ENCODE data around the gene RABAC1.
"Not testable (repeated sequence)": the region's sequence is repeated elsewhere in the genome, so short reads cannot be mapped to it uniquely, and the experiment has no call there.

The RABAC1 gene

DNA sequence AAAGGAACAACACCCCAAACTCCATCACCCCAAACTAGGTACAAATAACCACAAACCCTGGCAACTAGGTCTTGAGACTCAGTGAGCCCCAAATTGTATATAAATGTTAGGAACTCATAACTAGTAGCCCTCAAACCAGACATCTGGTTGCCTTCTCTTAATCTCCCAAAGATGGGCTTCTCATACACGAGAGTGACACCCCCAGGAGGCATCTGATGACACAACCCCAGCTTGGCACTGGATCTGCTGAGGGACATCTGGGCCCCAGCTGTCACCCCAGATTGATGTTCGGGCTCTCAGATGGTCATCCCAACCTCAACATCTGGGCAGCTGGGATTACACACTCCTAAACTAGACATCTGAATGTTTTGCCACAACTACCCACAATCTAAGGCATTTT lies 14.8 kb downstream of the RABAC1 start:
- DNase-seq = no peak

DNA sequence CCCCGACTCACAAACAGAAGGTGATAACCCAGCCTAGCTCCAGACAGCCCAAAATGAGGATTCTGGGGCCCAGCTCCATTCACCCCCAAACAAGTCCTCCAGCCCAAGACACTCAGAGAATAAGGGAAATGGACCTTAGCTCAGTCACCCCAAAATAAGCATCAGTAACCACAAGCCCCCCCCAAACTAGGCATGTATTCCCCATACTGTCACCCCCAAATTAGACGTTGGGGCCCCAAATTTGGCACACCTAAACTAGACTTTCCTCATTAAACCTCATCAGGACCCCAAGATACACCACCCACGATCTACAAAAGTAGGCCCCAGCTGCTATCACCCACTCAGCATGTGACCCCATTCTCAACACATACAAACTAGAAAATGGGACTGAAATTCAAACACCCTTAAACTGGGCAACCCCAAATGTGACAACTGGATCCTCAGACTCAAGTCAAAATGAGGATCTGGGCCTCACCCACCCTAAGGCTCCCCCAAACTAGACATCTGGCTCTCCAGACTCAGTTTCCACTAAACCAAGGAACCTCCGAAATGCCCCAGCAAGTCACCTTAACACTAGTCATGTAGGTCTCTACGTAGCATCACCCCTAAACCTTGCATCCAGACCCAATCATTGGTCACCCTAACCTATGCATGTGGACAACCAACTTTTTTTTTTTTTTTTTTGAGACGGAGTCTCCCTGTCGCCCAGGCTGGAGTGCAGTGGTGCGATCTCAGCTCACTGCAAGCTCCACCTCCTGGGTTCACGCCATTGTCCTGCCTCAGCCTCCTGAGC lies 17.5 kb downstream of the RABAC1 start:
- DNase-seq = no peak

DNA sequence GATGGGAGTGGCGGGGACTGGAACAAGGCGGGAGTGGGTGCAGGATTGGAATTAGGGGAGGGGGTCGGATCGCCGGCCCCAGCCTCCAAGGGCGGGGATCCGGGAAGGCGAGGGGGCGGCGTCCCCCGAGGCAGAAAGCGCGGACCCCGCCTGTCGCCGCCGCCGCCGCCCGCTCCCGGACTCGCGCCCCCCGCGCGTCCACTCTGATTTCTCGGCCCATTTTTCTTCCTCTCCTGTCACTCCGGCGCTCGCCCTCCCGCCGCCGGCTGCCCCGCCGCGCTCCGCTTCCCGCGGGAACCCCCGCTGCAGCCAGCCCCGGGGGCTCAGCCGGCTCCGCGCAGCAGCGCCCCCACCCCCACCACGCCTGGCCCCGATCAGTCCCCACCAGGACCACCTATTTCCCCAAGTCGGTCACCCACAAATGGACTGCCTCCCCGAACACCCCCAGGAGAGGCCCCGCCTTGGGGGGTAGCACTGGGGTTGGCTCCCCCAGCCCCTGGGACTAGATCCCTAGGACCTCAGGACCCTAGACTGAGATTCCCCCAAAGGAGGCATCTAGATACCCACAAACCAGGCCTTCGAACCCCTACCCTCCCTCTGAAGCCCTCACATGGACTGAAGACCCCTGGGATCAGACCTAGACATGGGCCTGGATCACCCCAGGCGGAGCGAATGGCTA lies 18.3 kb downstream of the RABAC1 start:
- DNase-seq = no peak

DNA sequence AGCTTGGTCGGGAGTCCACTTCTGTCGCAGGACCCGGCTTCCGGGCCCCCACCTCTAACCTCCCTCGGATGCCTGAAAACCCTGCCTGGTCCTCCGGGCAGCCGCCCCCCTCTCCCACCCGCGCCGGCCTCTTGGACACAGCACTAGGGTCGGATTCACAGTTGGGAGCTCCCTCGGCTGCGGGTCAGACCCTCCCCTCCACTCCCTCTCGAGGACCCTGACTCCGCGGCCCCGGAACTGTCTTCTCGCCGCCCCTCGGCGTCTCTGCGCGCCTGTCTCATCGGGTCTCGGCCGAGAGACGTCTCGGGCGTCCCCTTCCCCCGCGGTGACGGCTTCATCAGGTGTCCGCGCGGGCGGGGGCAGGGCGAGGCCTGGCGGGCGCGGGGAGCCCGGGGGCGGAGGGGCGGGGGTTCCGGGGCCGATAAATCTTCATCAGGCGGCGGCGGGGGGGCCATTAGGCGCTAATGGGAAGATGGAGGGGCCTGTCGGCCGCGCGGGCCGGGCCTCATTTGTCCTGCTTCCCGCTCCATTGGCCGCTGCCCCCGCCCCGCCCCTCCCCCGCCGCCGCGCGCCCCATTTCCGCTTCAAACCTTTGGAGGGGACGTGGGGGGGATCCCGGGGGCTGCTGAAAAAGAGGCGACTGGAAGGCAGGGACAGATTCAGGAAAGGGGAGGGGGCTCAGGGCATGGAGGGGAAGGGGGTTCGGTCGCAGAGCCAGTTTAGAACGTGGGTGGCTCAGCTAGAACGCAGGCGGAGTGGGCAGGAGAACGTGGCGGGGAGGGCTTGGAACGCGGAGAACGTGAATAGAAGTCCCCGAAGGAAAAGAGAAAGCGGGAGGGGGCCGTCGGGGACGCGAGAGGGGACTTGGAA lies 19.0 kb downstream of the RABAC1 start:
- DNase-seq = peak; percentile 50 to 58

DNA sequence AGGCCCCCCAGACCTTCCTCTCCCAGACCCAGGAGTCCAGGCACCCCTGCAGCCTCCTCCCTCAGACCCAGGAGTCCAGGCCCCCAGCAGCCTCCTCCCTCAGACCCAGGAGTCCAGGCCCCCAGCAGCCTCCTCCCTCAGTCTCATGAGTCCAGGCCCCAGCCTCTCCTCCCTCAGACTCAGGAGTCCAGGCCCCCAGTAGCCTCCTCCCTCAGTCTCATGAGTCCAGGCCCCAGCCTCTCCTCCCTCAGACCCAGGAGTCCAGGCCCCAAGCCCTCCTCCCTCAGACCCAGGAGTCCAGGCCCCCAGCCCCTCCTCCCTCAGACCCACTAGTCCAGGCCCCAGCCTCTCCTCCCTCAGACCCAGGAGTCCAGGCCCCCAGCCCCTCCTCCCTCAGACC lies 19.9 kb downstream of the RABAC1 start:
- not testable (repeated sequence) for DNase-seq

DNA sequence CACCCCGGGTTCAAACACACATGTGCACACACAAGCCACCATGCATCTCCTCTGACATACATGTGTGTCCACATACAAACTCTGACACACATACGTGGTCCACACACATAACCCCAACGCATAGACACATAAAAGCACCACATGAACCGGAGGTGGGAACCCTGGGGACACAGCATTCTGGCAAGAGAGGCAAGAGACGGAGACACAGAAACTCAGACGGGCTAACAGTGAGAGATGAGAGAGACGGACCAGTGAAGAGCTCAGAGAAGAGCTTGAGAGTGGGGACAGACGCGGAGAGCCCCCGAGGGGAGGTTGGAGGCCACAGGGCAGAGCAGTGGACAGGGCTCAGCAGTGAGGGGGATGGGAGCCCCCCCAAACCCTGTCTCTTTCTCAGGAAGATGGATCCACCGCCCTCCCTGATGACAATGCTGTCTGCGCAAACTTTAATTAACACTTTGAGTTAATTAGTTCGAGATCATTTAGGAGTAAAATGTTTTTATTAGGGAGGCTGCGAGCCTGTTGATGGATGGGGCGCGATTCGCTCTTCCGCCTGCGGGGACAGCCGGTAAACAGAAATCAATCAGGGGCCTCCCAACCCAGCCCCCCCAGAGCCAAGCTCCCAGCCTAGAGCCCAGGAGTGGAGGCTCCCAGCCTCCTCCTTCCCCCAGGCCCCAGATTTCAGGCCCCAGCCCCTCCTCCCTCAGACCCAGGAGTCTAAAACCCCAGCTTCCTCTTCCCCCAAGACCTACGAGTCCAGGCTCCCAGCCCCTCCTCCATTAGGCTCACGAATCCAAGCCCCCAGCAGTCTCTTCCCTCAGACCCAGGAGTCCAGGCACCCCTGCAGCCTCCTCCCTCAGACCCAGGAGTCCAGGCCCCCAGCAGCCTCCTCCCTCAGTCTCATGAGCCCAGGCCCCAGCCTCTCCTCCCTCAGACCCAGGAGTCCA lies 21.3 kb downstream of the RABAC1 start:
- DNase-seq = no peak

DNA sequence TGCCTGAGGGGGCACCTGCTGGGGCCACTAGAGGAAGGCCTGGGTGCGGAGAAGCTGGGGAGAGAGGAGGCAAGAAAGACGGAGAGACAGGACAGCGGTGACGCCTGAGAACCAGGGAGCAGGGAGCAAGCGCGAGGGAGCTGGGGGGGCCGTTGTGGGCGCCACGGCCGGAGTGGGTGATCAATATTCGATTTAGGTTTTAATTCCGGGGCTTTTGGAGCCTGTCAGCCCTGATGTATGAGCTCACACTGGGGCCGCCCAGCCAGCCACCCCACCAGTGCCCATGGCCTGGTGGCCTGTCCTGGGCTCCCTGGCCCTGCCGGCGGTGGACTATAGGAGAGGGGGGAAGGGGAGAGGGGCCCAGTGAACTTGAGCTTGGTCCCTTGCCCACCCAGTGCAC lies 22.2 kb downstream of the RABAC1 start:
- DNase-seq = no peak

DNA sequence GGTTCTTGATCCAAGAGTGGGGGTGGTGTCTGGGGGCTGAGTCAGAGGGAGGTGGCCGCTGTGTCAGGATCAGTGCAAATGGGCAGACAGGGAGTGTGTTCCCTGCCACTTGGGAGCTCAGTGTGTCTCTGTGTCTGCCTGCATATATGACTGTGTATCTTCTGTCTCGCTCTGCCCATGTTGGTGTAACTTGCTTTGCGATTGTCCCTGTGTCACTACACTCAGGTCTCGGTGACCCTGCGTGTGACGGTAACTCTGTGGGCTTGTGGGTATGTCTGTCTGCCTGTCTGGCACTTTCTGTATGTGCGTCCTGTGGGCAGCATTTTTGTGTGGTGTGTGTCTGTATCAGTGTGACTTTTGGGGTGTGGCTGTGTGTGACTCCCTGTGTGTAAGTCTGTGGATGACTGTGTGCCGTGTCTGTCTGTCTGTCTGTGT lies 22.7 kb downstream of the RABAC1 start:
- peak in 1 of 2 experiments; percentile 62 for DNase-seq

DNA sequence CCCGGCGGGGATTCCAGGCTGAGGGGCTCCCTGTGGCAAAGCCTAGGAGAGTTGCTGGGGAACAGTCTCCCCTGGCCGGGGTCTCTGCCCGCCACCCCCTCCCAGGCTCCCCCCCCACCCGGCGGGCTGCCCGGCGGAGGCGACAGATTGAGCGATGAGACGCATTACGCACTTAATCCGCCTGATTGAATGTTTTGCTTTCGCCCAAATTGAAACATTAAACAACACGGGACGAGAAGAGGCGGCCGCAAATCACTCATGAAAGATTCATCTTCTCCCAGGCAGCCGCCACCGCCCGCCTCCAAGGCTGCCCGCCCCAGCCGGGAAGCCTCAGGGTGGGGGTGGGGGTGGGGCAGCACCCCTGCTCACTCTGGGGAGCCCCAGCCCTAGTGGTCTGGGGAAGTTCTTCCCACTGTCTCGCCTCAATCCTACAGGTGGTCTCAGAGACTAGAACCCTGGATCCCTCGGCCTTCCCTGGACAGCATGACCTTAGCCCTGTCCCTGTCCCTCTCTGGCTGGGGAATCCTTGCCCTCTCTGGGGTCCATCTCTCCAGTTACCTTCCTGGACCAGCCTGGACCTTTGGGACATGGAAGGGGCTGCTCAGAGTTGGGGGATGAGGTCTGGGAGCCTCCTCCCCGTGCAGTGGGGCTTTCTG lies 23.2 kb downstream of the RABAC1 start:
- peak in 1 of 2 experiments; percentile 52 for DNase-seq

DNA sequence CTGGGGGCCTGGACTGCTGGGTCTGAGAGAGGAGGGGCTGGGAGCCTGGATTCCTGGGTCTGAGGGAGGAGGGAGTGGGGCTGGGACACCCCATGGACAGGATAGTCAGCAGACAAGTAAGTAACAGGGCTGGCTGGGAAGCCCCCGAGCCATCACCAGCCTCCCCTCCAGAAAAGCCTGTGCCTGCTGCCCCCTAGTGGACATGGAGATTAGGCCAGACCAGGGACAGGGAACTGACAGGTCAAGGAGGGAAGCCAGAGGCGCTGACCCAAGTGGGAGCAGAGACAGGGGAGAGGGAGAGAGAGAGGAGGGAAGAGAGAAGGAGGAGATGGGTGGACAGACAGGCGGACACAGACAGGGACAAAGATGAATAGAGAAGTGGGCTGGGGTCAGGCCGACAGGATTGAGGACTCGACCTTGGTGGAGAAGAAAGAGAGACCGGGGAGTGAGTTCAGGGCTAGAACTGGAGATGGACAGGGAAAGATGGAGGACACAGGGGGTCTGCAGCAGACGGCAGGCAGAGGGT lies 24.2 kb downstream of the RABAC1 start:
- peak; percentile 85 to 88 for DNase-seq

DNA sequence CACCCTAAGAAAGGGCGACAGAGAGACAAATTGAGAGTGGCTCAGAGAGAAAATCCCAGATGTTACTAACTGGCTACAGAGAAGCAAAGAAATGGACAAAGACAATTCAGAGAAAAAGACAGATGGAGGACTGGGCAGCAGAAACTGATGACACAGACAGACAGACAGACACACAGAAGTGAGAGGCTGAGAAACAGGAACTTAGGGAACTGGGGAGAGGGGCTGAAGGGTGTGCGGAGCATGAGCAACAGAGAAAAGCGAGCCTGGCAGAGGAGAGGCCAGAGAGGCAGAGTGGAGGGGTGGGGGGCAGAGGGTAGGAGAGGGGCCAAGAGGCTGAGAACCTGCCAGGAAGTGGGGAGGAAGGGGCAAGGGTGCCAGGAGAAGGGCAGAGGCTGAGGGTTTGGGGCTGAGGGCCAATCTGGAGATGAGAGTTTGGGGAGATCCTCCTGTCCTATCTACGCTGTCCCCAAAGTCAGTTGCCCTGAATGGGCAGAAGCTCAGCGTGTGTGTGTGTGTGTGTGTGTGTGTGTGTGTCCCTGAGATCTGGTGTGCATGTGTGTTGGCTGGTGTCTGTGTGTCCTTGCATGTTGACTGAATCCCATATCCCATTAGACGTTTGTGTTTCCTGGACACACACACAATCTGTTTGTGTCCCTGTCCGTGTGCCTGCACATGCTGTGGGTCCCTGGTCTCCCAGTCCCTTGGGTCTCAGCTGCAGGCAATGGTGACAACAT lies 25.3 kb downstream of the RABAC1 start:
- no peak for DNase-seq

DNA sequence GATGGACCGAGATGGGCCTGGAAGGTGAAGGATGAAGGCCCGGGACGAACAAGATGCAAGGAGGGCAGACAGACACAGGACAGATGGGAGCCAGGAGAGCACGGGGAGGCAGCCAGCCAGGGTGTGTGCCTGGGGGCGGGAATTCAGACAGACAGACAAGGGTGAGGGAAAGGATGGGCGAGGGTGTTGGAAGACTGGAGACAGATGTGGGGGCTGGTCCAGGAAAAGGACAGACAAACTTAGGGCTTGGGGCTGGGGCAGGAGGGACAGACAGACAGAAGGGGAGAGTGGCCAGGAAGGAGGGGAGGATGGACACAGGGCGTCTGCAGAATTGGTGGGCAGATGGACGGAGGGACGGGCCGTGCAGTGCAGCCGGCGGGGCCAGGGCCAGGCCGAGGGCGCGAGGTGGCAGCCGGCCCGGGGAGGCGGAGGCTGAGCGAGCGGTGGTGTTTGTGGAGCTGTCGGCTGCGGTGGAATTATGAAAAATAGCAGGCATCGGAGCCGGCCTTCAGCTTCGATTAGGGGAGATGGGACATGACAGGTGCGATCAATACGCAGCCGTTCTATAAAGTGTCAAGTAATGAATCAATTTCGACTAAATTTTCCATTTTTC lies 26.3 kb downstream of the RABAC1 start:
- no peak for DNase-seq

DNA sequence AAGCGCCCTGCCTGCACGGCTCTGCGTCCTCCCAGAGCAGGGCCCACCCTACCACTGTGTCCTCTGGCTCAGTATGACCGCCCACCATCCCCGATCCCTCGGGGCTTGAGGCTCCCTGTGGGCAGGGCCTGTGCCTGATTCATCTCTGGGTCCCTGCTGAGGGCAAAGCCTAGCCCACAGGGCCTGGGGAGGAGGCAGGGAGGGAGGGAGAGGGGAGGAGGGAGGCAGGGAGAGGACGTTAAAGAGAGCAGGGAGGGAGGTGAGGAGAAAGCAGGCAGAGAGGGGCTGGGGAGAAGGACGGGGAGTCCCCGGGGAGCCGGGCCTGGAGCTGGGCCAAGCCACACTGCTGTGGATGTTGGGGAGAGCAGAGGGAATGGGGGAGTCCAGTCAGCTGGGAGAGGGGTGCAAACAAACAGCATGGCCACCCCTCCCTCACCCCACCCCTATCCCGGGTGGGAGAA lies 26.8 kb downstream of the RABAC1 start:
- DNase-seq = no peak

DNA sequence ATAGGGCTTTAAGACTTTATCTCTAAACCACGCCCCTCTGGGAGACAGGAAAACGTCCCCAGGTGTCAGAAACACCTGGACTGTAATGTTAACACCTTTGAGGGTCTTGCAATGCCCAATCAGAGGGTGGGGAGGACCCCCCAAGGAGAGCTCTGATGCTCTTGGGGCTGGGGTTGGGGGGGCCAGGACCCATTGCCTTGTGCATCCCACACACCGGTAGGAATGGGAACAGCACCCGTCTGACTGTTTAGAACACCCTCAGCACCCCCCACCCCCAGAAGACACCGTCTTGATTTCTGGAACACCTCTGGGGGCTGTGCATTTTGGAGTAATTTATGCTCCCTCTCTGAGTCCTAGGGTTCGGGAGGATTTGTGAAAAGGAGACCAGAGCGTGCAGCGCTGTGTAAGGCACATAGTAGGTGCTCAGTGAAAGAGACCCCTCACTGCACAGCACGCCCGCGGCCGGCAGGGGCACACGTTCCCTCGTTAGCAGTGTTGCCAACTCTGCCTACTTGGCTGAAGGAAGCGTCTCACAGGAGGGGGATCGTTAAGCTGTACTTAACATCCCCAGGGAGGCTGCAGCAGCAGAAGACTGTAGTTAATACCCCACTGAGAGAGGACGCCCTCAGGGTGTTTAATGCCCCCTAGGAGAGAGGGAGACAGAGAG lies 28.1 kb downstream of the RABAC1 start:
- no peak for DNase-seq

DNA sequence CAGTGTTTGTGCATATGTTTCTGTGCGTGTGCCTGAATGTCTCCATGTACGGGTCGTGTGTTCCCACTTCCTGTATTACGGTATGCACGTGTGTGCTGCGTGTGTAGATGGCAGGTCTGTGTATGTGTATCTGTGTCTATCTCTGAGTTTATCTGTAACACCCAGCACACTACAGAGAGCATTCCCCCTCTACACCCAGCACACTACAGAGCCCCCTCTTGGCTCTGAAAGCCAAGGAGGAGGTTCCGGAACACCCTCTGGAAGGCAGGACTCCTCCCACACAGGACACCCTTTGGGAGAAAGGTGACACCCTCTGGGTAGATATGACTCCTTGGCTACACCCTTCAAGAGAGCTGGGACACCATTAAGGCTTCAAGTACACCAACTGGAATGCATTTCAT lies 28.8 kb downstream of the RABAC1 start:
- DNase-seq = no peak

DNA sequence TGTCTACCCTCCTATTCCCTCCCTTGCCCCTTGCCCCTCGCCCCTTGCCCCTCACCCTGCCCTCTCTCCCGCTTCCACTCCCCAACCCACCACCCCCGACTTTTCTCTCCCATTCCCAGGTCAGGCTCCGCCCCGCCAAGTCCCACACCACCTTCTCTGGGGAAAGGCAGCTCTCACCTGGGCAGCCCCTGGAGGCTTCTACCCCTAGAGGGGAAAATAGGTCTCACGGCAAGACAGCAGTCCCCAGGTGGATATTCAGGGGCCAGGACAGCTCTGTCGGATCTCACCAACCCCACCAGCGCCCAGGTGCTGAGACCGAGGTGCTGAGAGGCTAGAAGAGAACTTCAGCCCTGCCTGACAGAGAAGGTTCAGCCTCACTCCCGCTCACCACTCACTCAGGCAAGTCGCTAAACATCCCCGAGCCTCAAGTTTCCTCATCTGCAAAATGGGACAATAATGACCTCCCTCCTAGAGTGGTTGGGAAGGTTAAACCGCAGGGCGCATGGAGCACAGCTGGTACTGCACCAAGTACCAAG lies 29.5 kb downstream of the RABAC1 start:
- DNase-seq = no peak

DNA sequence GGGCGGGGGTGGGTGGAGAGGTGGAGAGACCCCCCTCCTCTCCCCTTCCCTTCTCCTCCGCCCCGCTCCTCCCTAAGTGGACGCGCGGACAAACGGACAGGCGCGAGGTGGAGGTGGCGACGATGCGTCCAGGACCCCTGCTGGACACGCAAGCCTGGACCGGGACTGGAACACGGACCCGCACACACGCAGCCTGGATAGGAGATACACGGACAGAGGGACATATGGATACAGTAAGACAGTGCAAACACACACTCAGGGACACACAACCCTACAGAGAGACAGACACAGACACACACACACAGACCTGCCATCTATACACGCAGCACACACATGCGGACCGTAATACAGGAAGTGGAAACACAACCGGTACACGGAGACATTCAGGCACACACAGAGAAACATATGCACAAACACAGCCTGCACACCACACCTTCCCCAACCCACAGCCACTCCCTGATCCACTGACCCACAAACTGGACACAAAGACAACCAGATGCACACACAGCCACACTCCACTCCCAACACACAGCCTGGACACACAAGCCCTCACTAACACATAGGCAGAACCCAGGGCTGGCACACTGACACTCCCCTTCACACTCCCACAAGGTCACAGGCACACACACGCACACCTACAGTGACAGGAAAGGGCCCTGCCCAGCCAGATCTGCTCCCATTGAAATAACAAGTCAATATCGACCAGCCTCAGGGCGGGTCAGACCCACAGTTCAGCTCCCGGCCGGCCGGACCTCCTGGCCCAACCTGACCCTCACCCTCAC lies 30.2 kb downstream of the RABAC1 start:
- peak in 1 of 2 experiments; percentile 50 for DNase-seq

DNA sequence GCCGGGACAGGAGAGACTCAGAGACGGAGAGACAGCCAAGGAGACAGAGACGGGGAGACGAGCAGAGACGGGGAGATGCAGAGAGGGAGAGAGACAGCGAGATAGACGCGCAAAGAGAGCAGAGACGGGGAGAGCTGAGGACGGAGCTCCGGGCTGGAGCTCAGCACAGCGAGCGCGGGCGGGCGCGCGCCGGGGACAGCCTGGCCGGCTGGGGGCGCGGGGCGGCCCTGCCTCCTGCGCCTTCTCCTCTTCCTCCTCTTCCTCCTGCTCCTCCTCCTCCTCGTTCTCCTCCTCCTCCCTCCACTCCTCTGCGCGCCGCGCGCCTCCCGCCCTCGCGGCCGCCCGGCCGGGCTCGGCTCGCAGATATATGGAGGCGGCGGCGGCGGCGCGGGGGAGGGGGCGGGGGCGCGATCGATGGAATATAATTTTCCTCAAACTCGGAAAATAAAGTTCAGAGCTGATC lies 30.9 kb downstream of the RABAC1 start, which contains the start of gene ERFL:
Gene ERFL, minus strand, starts transcription at position 229 of the 463 bp plus-strand sequence. CDS start 15,530 bp downstream, outside the sequence.
- peak in 1 of 2 experiments; percentile 45 for DNase-seq
